ENCODE measurements around the gene KIF5B.
"Not testable (repeated sequence)": the region's sequence is repeated elsewhere in the genome, so short reads cannot be mapped to it uniquely, and the experiment has no call there.

KIF5B gene

DNA sequence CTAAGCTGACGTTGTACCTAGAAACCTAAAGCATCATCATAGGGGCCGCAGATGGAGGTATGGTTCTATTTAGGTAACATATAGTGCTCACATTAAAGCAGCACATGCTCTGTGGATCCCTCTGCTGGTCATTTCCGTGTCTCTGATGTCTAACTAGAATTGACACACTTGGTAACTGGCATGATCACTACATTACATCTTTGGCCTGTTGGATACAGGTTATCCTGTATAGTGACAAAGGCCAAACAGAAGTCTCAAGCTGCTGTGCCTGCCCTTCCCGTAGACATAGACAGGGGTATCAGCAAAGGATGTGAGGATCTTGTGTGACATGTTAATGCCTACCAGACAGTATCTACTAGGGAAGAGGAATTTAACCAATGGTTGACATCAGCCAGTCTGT lies 51.2 kb downstream of the KIF5B start:
- no peak for FAIRE-seq

DNA sequence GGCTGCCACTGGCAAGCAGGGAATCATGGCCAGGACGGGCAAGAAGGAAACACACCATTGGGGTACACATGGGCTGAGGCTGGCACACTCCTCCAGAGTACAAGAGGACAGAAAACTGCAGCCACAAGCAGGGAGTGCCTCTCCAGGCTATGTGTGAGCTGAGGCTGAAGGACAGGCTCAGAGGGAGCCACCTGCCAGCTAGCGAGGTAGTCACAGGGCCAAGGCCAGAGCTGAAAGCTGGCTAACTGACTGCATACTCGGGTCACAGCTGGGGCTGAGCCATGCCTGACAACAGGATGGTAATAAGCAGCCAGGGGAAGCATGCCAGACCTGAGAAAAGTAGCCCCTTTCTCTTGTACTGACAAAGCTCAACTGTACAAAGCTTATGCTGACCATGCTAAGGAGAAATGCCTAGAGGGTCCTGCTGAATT lies 52.0 kb downstream of the KIF5B start:
- no peak for FAIRE-seq

DNA sequence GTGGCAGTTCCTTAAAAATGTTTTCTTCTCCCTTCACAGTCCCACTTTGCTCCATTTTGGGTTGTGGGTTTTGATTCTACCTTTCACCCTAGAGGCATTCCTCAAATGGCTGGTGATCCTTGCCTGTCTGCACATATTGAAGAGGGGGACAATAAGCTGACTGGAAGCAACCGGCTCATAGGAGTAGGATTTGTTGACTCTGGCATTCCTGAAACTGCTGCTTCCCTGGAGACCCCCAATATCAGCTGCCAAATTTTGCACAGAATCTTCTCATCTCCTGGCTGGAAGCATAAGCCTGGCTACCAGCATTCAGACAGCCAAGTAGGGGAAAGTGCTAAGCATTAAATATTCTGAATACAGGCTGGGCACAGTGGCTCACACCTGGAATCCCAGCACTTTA lies 53.7 kb downstream of the KIF5B start:
- FAIRE-seq = no peak

DNA sequence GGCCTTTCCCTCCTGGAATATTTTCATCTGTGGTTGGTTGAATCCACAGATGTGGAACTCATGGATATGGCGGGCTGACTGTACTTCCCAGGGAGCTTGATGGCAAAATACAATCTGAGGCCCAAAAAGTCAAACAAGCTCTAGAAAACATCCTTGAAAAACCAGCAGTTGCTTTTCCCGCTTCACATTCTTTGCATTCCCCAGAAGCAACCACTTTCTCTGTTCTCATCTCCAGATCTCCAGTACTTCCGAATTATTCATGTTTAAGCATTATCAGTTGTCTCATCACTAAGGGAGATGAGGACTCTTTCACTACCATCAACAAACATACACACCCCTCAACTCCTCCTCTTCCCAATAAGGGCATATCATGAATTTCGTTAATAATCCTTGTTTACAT lies 55.3 kb downstream of the KIF5B start:
- FAIRE-seq = no peak

DNA sequence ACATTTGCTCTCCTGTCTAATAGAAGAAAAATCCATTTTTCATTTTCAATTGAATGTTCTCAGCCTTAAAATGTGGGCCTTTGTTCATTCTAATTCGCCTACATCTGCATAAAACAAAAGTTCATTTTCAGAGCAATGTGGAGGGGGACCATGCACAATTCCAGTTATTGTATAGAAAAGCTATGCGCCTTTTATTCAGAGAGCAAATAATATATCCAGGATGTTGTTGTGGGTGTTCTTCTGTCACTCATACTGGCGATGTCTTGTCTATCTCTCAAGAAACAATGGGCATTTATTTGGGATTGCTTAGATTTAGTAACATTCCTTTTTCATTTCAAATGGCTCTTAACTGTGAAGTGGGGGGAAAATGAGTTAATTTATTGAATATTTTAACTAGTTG lies 56.4 kb downstream of the KIF5B start:
- FAIRE-seq = no peak

DNA sequence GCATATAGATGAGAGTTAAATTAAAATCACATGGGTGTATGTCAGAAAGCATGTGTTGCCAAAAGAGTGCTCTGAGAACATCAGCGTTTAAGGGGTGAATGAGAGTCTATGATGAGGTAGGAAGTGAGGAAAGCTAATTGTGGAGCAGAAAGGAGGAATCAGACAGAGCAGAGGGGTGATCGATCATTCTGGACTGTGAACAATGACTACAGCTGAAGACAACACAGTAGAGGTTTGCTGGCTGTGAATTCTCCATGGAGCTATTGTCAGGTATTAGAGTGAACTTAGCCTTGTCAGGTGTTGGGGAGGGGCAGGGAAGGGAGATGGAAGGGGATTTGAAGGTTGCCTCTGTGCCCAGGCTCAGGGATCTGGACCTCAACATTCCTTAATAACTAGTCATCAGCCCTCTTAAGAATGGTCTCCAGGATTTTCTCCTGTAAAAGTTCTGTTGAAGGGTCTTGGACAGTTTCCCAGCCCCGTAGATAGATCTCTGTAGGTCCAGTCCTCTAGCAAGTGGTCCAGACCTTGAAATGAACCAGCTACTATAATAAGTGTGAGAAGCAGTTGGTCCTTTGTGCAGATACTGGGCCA lies 57.1 kb downstream of the KIF5B start:
- FAIRE-seq = no peak

DNA sequence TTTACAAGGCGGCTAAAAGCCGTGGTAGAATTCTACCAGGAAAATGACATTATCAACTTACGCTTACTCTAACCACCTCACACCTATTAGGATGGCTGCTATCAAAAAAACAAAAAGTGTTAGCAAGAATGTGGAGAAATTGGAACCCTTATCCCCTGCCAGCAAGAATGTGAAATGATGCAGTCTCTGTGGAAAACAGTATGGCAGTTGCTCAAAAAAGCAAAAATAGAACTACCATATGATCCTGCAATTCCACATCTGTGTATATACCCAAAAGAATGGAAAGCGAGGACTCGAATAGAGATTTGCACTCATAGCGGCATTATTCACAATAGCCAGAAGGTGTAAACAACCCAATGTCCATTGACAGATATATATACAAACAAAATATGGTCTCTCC lies 61.3 kb downstream of the KIF5B start:
- no peak for FAIRE-seq

DNA sequence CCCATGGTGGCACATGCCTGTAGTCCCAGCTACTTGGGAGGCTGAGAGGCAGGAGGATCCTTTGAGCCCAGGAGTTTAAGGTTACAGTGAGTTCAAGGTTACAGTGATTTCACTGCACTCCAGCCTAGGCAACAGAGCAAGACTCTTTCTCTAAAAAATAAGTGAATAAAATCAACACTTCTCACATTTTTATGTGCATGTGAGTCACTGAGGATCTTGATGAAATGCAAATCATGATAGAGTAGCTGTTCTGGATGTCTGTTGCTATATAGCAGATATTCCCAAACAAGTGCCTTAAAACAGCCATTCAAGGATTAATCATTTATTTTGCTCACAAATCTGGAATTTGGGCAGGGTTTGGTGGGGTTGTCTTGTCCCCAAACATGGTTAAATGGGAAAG lies 65.3 kb downstream of the KIF5B start:
- no peak for FAIRE-seq

DNA sequence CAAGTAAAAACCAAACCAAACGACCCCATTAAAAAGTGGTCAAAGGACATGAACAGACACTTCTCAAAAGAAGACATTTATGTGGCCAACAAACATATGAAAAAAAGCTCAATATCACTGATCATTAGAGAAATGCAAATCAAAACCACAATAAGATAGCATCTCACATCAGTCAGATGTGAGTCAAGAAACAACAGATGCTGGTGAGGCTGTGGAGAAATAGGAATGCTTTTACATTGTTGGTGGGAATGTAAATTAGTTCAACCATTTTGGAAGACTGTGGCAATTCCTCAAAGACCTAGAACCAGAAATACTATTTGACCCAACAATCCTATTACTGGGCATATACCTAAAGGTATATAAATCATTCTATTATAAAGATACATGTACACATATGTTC lies 68.4 kb downstream of the KIF5B start:
- not testable (repeated sequence) for FAIRE-seq

DNA sequence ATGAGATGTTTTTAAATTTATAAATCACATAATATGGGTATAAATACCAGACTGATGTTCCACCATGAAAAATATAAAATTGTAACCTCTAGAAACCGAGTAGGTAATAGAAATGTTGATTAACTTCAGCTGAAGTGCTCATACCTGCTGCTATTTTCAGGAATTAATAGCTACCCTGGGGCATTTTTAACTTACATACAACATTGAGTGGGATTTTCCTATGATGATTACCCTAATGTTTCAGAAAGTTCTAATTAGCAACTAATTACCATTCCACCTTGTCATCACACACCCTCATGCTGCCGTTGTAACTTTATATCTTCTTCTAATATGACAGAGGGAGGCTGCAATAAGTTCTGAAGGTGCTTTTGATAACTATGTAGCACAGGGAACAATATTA lies 74.1 kb downstream of the KIF5B start:
- FAIRE-seq = no peak

DNA sequence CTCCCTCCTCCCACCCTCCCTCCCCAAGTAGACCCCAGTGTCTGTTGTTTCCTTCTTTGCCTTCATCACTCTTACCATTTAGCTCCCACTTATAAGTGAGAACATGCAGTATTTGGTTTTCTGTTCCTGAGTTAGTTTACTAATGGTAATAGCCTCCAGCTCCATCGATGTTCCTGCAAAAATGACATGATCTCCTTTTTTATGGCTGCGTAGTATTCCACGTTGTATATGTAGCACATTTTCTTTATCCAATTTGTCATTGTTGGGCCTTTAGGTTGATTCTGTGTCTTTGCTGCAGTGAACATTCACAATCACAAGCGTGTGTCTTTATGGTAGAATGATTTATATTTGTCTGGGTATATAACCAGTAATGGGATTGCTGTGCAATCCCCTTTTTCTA lies 75.8 kb downstream of the KIF5B start:
- no peak for FAIRE-seq

DNA sequence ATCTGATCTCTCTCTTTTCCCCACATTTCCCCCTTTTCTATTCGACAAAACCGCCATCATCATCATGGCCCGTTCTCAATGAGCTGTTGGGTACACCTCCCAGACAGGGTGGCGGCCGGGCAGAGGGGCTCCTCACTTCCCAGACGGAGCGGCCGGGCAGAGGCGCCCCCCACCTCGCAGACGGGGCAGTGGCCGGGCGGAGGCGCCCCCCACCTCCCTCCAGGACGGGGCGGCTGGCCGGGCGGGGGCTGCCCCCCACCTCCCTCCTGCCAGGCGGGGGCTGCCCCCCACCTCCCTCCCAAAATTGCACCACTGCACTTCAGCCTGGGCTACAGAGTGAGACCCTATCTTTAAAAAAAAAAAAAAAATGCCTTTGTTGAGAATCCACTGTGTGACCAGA lies 77.2 kb downstream of the KIF5B start:
- FAIRE-seq = not testable (repeated sequence)

DNA sequence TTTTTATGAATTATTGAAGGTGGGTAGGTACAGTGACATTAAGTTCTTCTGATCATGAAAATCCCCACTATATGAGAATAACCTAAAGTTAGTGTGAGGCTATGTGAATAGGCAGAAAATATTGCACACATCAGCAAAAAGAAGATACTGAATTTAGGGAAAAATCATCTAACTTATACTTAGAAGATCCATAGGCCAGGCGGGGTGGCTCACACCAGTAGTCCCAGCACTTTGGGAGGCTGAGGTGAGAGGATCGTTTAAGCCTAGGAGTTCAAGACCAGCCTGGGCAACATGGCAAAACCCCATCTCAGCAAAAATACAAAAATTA lies 78.1 kb downstream of the KIF5B start:
- FAIRE-seq = no peak

DNA sequence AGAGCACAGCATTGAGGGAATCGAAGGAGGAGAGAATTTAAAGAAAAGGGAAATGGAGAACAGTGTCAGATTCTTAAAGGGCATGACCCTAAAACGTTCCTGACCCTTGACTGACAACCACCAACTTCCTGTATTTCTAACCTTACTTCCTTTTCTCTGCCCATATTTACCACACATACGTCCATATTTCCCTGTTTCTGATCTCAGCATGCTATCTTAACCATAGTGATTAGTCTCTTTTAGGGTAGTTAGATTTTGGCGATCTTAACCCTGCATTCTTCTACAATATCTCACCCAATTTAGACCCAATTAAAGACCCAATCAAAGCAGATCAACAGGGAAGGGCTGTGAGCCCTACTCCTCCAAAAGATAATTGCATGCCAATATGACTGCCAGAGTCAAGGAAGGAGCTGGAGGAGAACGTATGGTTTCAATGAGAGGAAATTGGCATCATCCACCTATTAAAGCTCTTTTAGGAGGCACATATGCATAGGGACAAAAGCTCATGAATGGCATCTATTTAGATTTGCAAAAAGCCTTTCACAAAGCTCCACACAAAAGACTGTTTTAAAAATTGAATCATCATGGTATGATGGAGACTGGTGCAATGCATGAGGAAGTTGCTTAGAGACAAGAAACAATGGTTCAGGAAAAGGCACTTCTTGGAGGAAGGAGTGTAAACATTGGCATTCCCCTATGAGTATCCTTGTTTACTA lies 78.6 kb downstream of the KIF5B start:
- no peak for FAIRE-seq

DNA sequence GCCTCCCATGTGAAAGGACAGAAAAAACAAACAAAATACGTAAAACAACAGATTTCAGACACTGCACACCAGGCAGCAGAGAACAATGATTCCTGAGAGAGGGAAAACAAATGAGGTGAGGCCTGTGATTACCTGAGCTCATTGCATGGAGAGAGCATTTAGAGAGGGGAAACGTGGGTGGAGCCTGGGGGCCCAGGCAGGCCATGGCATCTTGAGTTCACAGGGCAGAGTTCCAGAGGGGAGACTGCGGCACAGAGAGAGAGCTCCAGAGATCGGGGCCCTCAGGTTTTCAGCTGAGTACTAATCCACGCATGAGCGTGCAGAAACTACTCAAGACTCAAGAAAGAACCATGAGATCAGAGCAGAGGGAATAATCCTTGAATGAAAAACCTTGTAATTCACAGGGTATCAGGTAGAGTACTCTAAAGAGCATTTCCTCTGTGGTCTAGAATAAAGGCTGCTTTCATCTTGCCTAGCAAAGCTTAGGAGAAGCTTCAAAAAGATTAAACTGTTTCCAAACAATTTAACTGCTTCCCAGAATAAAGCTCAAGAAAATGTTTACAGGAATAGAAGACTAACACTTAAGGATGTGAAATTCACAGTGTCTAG lies 81.0 kb downstream of the KIF5B start:
- FAIRE-seq = no peak

DNA sequence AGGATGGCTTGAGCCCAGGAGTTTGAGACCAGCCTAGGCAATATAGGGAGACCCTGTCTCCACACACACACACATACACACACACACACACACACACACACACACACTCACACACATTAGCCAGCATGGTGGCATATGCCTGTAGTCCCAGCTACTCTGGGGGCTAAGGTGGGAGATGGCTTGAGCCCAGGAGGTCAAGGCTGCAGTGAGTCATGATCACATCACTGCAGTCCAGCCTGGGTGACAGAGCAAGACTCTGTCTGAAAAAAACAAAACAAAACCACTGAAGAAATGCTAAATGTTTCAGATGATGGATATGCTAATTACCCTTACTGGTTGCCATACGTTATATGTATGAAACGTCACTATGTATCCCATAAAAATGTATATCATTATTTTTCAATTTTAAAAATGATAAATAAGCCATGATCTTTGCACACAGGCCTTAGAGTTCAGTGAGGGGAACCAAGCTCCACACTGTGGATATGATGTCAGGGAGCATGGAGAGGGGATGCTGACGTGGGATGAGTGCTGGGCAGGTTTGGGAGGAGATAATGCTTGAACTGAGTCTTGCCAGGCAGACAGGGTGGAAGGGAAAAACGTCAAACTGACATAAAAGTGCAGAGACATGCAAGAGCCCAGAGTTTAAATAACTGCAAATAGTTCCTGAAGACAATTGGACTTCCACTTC lies 81.6 kb downstream of the KIF5B start:
- FAIRE-seq = no peak

DNA sequence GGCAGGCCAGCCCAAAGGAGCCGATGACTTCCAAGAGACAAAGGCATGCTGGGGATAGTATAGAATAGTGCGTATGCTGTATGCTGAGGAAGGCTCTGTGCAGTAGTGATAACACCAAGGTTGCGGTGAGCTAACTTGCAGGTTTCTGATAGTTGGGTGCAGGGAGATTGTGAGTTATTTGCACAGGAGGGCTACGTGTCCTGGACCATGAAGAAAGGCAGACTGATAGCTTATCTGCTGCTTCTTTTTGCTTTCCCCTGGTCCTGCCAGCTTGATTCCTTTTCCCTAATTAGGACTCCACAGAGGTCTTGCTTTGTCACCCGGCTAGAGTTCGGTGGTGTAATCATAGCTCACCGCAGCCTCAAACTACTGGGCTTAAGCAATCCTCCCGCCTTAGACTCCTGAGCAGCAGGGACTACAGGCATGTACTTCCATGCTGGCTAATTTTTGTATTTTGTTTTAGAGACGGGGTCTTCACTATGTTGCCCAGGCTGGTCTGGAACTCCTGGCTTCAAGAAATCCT lies 83.6 kb downstream of the KIF5B start:
- FAIRE-seq = no peak

DNA sequence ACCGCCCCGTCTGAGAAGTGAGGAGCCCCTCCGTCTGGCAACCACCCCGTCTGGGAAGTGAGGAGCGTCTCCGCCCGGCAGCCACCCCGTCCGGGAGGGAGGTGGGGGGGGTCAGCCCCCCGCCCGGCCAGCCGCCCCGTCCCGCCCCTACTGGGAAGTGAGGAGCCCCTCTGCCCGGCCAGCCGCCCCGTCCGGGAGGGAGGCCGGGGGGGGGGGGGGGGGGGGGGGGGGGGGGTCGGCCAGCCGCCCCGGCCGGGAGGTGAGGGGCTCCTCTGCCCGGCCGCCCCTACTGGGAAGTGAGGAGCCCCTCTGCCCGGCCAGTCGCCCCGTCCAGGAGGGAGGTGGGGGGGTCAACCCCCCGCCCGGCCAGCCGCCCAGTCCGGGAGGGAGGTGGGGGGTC lies 86.4 kb downstream of the KIF5B start:
- not testable (repeated sequence) for FAIRE-seq

DNA sequence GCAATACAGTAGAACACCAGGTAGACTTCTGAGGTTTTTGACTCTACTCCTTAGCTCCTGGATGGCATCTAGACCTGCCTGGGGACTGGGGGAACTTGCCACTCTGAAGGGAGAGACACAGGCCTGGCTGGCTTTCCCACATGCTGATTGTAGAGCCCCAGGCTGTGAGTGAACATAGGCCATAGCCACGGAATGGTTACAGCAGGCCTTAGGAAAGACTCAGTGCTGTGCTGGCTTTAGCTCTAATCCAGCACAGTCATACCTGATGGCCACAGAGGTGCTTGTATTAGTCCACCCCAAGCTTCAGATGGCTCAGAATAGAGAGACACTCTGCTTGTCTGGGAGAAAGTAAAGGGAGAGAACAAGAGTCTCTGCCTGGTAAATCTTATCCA lies 92.6 kb downstream of the KIF5B start:
- FAIRE-seq = no peak

DNA sequence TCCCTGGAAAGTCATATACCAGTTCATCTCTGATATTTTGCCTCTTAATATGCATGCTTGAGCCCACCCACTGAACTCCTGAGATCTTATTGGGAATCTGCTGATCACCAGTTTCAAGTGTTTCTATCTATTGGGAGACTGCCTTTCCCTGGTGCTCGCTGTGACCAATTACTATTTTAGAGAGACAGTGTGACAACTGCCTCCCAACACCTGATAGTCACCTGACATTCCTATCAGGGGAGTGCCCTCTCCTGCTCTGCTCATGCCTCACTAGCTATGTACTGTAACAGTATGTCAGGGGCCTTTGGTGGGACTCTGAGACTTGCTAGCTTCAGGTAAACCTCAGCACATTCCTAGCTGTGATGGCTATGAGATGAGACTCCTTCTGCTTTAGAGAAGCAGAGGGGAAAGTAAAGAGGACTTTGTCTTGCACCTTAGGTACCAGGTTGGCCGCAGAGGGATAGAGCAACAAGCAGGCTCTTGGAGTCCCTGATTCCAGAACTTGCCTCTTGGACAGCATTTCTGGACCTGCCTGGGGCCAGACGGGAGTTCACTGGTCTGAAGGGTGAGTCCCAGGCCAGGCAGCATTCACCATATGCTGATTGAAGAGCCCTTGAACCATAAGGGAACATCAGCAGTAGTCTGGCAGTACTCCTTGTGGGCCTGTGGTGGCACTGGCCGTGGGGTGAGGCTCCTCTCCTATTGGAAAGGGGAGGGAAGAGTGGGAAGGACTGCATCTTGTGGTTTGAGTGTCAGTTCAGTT lies 93.2 kb downstream of the KIF5B start:
- FAIRE-seq = no peak

DNA sequence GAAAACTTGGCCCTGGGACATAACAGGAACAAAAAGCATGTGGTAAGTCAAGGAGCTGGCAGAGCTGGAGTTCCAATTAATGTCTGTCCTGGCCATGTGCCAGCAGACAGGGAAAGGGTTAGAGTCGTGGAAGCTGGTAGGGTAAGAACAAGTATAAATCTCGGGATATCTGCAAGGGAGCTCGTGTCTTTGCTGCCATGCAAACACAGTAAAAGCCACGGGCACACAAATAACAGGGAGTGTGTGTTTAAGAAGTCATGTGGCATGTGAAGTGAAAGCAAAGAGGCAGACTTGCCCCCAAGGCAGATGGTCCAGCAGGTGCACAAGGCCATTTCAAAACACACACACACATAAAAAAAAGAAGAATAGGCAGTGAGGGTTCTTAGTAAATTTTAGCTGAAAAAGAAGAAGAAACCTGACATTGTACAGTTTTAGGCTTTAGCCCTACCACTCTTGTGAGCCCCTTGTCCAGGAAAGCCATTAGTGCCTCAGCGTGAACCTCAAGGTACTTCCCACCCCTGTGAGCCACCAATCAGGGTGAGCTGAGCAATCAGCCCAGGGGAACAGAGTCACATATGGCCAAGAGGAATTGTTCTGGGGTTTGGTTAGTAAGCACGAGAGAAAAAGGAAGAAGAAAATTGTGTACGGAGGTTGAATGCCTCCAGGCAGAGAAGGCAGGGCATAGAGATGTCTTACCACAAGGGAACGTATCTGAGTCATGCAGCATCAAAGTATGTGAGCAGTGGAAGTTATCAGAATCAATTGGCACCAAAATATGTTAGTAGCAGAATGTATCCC lies 94.7 kb downstream of the KIF5B start:
- no peak for FAIRE-seq

DNA sequence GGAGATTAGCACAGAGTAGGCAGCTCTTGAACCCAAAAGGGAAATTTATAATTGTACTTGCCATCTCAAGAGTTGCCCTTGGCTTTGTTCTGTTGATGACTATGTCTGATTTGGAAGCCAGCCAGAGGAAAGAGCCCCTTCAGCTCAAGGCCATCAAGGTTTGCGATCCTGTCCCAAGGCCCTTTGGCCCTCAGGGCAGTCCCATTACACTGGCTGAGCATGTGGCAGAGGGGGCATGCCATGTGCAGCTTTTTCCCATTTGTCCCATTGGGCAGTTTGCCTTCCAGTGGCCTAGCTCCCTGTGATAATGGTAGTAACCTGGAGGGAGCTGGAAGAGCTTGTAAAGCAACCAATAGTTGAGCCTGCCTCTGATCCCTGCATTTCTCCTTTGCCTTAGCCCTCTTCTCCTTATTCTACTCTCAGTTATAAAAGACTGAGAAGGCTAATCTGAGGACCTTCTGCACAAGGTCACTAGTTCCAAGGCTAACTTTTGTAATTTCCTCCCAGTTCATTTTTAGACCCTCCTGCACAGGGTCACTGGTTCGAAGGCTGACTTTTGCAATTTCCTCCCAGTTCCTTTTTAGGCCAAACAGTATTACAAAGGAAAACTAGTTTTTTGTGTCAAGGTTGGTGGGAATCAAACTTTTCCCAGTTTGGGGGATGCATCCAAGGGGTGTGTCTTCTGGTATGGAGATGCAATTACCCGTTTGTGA lies 96.6 kb downstream of the KIF5B start:
- FAIRE-seq = no peak
